GM10847 (cell line): ENCODE results near the gene MRPS15.

Source experiments
- POLR2A ChIP-seq: IDR thresholded peaks from 2 replicates; pipeline ENCODE4 v1.6.1; 2011; ENCODE audit not compliant: insufficient read length; ENCODE audit errors: extremely low read depth

The MRPS15 gene

GRCh38 chr1:36467700-36468455 lies 3.7 kb upstream of the MRPS15 start:
- no peak for TF ChIP-seq POLR2A

DNA sequence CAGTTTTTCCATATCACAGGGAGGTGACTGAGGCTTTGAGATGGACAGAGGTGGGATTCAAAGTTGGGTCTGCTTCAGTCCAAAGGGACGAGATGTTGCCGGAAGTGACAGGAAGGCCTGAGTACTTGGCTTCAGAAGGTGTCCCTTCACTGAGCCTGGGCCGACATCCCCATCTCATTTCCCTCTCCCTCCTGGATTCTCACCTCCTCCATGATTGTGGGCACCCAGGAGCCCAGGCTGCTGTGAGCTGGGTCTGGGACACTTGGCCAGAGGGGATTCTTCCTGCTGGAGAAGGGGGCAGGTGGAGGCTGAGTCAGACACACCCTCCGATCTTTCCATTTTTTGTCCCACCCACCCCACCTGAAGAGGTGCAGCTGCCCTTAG lies 2.8 kb upstream of the MRPS15 start:
- TF ChIP-seq POLR2A, result no peak

DNA sequence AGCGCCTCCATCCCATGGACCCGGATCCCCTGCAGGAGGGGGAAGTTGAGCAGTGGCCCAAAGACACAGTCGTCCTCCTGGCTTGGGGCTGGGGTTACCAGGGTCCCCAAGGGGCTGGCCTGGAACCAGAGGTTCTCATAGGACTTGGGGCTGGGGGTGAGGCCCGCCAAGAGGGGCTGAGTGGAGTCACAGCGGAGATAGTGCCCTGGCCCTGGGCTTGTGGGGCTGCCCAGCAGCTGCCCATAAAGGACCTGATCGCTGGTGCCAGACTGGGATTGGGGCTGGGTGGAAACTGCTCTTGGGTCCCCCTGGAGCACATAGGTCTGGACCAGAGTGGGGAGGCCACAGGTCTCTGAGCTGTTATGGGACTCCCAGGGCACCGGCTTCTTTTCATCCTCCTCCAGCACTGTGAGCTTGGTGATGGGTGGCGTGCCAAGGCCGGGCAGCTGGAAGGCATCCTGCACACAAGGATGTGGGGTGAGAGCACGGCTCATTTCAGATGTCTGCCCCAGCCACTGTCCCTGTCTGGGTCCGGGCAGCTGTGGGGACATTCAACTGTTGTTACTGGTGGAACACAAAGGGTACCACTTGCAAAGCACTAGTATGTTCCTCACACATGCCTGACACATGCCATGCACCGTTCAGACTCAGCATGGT lies 2.3 kb upstream of the MRPS15 start:
- TF ChIP-seq POLR2A, result no peak

DNA sequence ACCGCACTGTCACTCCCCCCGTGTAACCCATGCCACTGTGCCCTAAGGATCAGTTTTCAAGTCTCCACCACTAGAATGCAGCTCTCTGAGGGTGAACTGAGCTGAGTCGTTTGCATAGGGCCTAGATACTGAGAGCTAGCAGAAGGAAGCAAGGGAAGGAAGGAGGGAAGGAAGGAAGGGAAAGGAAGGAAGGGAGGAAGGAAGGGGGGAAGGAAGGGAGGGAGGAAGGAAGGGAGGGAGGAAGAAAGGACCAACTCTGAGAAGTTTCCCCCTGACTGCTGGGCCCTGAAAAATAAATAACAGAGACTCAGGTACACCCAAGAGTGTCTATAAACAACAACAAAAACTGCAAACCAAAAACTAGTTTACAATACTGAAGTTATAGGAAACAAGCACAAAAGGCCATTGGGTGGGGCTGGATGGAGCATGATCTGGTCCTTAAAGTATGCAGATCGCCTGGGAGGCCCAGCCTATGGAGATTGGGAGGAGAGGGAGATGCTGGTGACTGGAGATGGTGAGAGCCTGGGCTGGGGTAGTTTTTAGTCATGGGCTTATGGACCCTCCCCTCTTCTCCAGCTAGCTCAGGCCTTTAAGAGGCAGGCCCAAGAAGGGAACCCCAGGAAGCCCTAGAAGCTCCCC lies 1.7 kb upstream of the MRPS15 start:
- no peak for TF ChIP-seq POLR2A

- no peak for TF ChIP-seq POLR2A
These were observed 615 bp upstream of the MRPS15 start for GRCh38 chr1:36464605-36465393.

DNA sequence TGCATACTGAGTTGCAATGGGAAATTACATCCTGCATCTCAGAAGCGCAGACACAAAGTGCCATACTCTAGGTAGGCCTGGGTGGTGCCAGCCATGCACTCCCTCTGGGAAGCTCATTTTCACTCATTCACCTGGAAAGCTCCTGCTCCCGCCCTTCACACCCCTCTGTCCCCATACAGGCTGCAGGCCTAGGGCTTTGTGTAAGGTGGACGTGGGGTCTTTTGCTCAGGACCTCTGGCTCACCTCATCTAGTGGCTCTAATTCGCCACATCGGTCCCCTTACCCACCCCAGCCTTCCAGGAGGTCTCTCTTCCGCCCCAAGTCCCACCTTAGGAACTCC lies 751 bp downstream of the MRPS15 start:
- no peak for TF ChIP-seq POLR2A

DNA sequence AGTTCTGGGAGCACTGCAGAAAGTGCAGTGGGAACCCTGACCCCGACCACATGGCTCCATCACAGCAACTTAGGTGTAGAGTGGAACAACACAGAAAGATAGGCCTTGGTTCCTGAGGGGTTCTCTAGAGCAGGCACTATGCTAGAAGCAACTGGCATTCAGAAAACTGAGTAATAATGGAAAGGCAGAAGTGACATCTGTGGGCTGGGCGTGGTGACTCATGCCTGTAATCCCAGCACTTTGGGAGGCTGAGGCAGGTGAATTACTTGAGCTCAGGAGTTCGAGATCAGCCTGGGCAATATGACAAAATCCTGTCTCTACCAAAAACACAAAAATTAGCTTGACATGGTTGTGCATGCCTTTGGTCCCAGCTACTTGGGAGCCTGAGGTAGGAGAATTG lies 5.3 kb downstream of the MRPS15 start:
- TF ChIP-seq POLR2A, result no peak

DNA sequence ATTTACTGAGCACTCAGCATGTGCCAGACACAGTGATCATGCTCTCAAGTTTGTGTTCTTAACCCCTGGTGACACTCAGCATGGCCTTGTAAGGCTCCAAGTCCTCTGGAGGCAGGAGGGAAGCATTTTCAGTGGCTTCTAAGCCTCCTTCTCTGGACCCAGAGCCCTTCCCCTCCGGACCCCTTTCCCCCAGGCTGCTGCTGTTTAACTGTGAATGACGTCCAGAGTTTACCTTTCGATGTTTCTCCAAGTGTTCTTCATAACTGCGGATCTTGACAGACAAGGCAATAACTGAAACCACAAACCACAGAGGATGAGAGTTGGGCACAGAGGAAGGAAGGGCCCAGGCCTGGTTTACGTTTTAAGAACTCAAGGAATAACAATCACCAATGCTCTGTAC lies 6.5 kb downstream of the MRPS15 start:
- TF ChIP-seq POLR2A, result no peak

DNA sequence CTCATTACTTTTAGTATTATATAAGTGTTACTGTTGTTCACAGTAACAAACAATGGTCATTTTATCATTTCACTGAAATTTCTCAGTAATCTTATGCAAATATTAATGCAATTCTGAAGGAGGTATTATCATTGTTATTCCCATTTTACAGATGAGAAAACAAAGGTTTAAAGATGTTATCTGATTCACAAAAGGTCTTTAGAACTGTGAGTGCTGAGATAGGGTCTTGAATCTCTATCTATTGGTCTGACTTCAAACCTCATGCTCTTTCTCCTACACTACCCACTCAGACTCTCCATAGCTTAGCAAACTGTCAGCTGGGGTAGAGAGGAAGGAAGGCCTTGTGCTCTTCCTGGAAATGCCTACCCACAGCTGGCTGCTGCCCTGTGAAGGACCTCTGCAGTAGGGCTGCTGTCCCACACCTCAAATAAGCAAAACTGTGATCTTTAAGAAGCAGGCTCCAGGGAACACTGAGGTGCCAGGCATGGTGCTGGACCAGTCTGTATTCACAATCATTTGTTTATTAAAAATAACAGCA lies 7.7 kb downstream of the MRPS15 start:
- TF ChIP-seq POLR2A, result no peak

DNA sequence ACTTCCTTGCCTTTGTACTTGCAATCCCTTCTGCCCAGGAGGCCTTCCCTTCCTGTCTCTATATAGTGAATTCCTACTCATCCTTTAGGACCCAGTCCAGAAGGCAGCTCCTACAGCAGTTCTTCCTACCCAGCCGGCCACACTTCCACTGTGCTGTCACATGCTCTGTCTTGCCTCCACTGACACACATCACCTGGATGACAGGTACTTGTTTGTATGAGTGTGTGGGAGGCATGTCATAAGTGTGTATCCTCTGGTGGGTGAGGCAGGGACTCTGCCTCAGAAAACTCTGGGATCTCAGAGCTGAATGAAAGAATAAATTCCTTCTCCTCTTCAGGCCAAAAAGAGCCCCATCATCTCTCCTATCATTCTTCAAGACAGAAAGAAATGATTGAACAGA lies 8.8 kb downstream of the MRPS15 start:
- no peak for TF ChIP-seq POLR2A

DNA sequence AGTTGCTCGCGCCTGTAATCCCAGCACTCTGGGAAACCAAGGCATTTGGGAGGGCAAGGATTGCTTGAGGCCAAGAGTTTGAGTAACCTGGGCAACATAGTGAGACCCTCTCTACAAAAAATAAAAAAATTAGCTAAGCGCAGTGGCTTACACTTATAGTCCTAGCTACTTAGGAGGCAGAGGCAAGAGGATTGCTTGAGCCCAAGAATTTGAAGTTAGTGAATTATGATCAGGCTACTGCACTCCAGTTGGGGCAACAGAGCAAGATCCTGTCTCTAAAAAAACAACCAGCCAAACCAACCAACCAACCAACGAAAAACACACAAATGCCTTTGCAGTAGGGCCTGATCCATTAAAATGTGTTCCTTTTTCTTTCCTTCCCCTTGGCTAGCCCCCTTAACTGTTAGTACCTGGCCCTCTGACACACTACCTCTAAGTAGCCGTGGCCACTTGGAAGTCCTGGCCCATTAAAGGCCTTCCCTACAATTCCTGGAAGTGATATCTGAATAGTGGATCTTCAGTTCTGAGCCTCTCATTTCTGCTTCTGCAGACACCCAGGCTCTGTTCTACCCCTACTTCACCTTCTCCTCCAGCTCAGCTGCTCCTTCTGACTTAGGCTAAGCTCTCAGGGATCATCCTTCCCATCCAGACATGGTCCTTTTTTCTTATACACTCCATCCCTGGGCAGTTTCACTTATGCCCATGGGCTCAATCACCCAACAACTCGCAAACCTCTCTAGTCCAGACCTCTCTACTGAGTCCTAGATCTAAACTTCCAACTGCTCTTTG lies 10.4 kb downstream of the MRPS15 start:
- TF ChIP-seq POLR2A, result no peak

DNA sequence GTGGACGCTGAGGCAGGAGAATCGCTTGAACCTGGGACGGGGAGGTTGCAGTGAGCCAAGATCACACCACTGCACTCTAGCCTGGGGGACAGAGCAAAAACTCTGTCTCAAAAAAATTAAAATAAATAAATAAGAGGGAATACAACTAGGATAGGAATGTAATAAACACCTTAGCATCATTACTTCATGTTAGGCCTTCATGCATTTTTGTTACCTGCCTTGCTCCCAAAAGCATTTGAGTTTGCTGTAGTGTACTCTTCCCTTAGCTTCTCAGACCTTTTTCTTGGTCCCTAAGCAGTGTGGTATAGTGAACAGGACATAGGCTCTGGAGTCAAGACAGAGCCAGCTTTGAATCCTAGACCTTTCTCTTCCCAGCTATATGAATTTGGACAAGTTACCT lies 11.1 kb downstream of the MRPS15 start:
- TF ChIP-seq POLR2A, result no peak

- TF ChIP-seq POLR2A, result no peak
These were observed 13.3 kb downstream of the MRPS15 start for GRCh38 chr1:36450919-36451305.

GRCh38 chr1:36450270-36450918 lies 13.8 kb downstream of the MRPS15 start, which contains the start of gene OSCP1:
Gene OSCP1 (minus strand): TSS chr1:36450451. CDS start chr1:36450369, 82 bp downstream.
- TF ChIP-seq POLR2A, result peak; percentile 79
